ENCODE results near the gene ATP1A1.

- no peak for TF ChIP-seq EZH2phosphoT487 (IDR thresholded peaks at IDR 0.05; ENCODE audit: low read length)
- no peak for TF ChIP-seq CTCF (IDR thresholded peaks at IDR 0.05; ENCODE audit: low read length)
These were observed 44.4 kb upstream of the ATP1A1 start for GRCh38 chr1:116328671-116329070.

Measured in MM.1S (cell line).